Glomerular visceral epithelial cell (primary cell): ENCODE results near the gene PTH1R.

ENCODE experiments used
- DNase-seq: peaks from one replicate; pipeline ENCODE4 v3.0.0-alpha.2; 2016; ENCODE audit errors: extremely low spot score

The PTH1R gene

GRCh38 chr3:46849686-46850467 lies 27.6 kb upstream of the PTH1R start:
- DNase-seq = no peak

GRCh38 chr3:46850468-46850779 lies 27.1 kb upstream of the PTH1R start:
- DNase-seq = no peak

GRCh38 chr3:46851364-46852333 lies 25.9 kb upstream of the PTH1R start:
- DNase-seq = no peak

- DNase-seq = no peak
Observed at GRCh38 chr3:46852334-46852720, 25.2 kb upstream of the PTH1R start.

- DNase-seq = no peak
Observed at GRCh38 chr3:46852839-46853355, 24.6 kb upstream of the PTH1R start.

GRCh38 chr3:46853441-46854415 lies 23.8 kb upstream of the PTH1R start:
- DNase-seq = no peak

GRCh38 chr3:46854555-46854991 lies 22.9 kb upstream of the PTH1R start:
- no peak for DNase-seq

GRCh38 chr3:46856576-46857471 lies 20.7 kb upstream of the PTH1R start:
- no peak for DNase-seq

GRCh38 chr3:46857485-46858341 lies 19.8 kb upstream of the PTH1R start:
- DNase-seq = no peak

- DNase-seq = no peak
Observed at GRCh38 chr3:46858456-46858855, 19.1 kb upstream of the PTH1R start.

- no peak for DNase-seq
Observed at GRCh38 chr3:46859001-46859710, 18.4 kb upstream of the PTH1R start.

- peak; percentile 17 for DNase-seq
Observed at GRCh38 chr3:46860017-46860809, 17.3 kb upstream of the PTH1R start.

GRCh38 chr3:46860810-46861604 lies 16.5 kb upstream of the PTH1R start:
- no peak for DNase-seq

GRCh38 chr3:46861605-46862368 lies 15.7 kb upstream of the PTH1R start:
- no peak for DNase-seq

- DNase-seq = no peak
Observed at GRCh38 chr3:46862369-46863025, 15.0 kb upstream of the PTH1R start.

- DNase-seq = no peak
Observed at GRCh38 chr3:46863261-46863782, 14.2 kb upstream of the PTH1R start, which contains the start of gene MYL3. Gene MYL3 (minus strand): TSS chr3:46863444. CDS start chr3:46863390, 54 bp downstream.
